HEK293 (cell line): Measurements from ENCODE around the gene B4GALNT3.

Experiments used
- CTCF ChIA-PET: fragments of 350-600 bp; formaldehyde crosslinking; extraction: SDS; loops from one replicate; lab custom pipeline; 2021; ENCODE audit warnings: antibody characterized with exemption; lab: Yijun Ruan, JAX
- POLR2A ChIA-PET: fragments of 300-600 bp; formaldehyde crosslinking; extraction: SDS; loops from one replicate; lab custom pipeline; 2020; ENCODE audit warnings: antibody characterized with exemption, inconsistent platforms; lab: Yijun Ruan, JAX
- H3K27ac ChIP-seq: fragments of 200-500 bp; sonication (Bioruptor generic); 2 replicates; pipeline ENCODE4 v1.5.1; 2014; ENCODE audit warnings: low read depth, low read length, control low read depth, inconsistent platforms; ENCODE audit errors: extremely low read depth
- H3K36me3 ChIP-seq, 2 experiments: fragments of 200-500 bp in 1 of 2; sonication (Bioruptor generic) in 1 of 2; 1 replicate in 1 of 2; 2 replicates in 1 of 2; pipeline ENCODE4 v1.5.1; 2014 to 2017; ENCODE audit warnings: inconsistent platforms in 2 of 2, low read length in 2 of 2; ENCODE audit not compliant: control insufficient read depth in 2 of 2, insufficient read depth in 1 of 2
- H3K4me1 ChIP-seq: fragments of 200-500 bp; sonication (Bioruptor generic); 2 replicates; pipeline ENCODE4 v1.5.1; 2014; ENCODE audit warnings: mild to moderate bottlenecking, low read length, inconsistent platforms; ENCODE audit not compliant: control insufficient read depth, insufficient read depth
- H3K4me3 ChIP-seq: 2 replicates; pipeline ENCODE4 v1.5.1; 2011; ENCODE audit warnings: low read depth, mild to moderate bottlenecking, control low read depth, low read length, moderate library complexity
- H3K9me3 ChIP-seq: fragments of 200-500 bp; sonication (Bioruptor generic); 2 replicates; pipeline ENCODE4 v1.5.1; 2014; ENCODE audit warnings: low read depth, low read length, inconsistent platforms; ENCODE audit not compliant: control insufficient read depth, insufficient read depth
- GLIS2 ChIP-seq: fragments of 450-650 bp; formaldehyde crosslinking; IDR thresholded peaks from 2 replicates; pipeline ENCODE4 v1.5.1; 2016; ENCODE audit warnings: missing biosample characterization, missing genetic modification characterization
- OSR2 ChIP-seq: fragments of 450-650 bp; formaldehyde crosslinking; IDR thresholded peaks from 2 replicates; pipeline ENCODE4 v1.5.1; 2016; ENCODE audit warnings: missing biosample characterization, missing genetic modification characterization
- RBAK ChIP-seq: fragments of 450-650 bp; formaldehyde crosslinking; IDR thresholded peaks from 2 replicates; pipeline ENCODE4 v1.5.1; 2016; ENCODE audit warnings: missing biosample characterization, missing genetic modification characterization
- REST ChIP-seq: fragments of 450-650 bp; formaldehyde crosslinking; IDR thresholded peaks from 2 replicates; pipeline ENCODE4 v1.5.1; 2016; ENCODE audit warnings: missing biosample characterization, missing genetic modification characterization
- SCRT1 ChIP-seq: fragments of 450-650 bp; formaldehyde crosslinking; IDR thresholded peaks from 2 replicates; pipeline ENCODE4 v1.5.1; 2016; ENCODE audit warnings: missing biosample characterization, missing genetic modification characterization, borderline replicate concordance
- ZBTB1 ChIP-seq: fragments of 450-650 bp; formaldehyde crosslinking; IDR thresholded peaks from 2 replicates; pipeline ENCODE4 v1.5.1; 2016; ENCODE audit warnings: missing biosample characterization, missing genetic modification characterization
- ZNF138 ChIP-seq: fragments of 450-650 bp; formaldehyde crosslinking; IDR thresholded peaks from 2 replicates; pipeline ENCODE4 v1.5.1; 2016; ENCODE audit warnings: missing biosample characterization, missing genetic modification characterization, borderline replicate concordance
- ZNF280C ChIP-seq: fragments of 450-650 bp; formaldehyde crosslinking; IDR thresholded peaks from 2 replicates; pipeline ENCODE4 v1.5.1; 2016; ENCODE audit warnings: missing biosample characterization, missing genetic modification characterization
- ZNF335 ChIP-seq: fragments of 450-650 bp; formaldehyde crosslinking; conservative IDR thresholded peaks from 2 replicates; pipeline ENCODE4 v1.5.1; 2016; ENCODE audit warnings: missing biosample characterization, missing genetic modification characterization
- ZNF366 ChIP-seq: fragments of 450-650 bp; formaldehyde crosslinking; conservative IDR thresholded peaks from 2 replicates; pipeline ENCODE4 v1.5.1; 2016; ENCODE audit warnings: missing biosample characterization, missing genetic modification characterization
- ZNF416 ChIP-seq: fragments of 450-650 bp; formaldehyde crosslinking; IDR thresholded peaks from 2 replicates; pipeline ENCODE4 v1.5.1; 2016; ENCODE audit warnings: missing biosample characterization, missing genetic modification characterization
- ZNF423 ChIP-seq: fragments of 450-650 bp; formaldehyde crosslinking; IDR thresholded peaks from 2 replicates; pipeline ENCODE4 v1.5.1; 2016; ENCODE audit warnings: missing biosample characterization, missing genetic modification characterization
- ZNF48 ChIP-seq: fragments of 450-650 bp; formaldehyde crosslinking; IDR thresholded peaks from 2 replicates; pipeline ENCODE4 v1.5.1; 2016; ENCODE audit warnings: missing biosample characterization, missing genetic modification characterization
- ZNF530 ChIP-seq: fragments of 450-650 bp; formaldehyde crosslinking; IDR thresholded peaks from 2 replicates; pipeline ENCODE4 v1.5.1; 2016; ENCODE audit warnings: low read depth, missing biosample characterization, missing genetic modification characterization
- ZNF776 ChIP-seq: fragments of 450-650 bp; formaldehyde crosslinking; IDR thresholded peaks from 2 replicates; pipeline ENCODE4 v1.5.0; 2017; ENCODE audit warnings: missing biosample characterization, missing genetic modification characterization, borderline replicate concordance
- TF ChIP-seq, protein P1 (sequence below): fragments of 450-650 bp; formaldehyde crosslinking; IDR thresholded peaks from 2 replicates; pipeline ENCODE4 v1.5.1; 2016; ENCODE audit warnings: missing biosample characterization, missing genetic modification characterization
- TF ChIP-seq, protein P2 (sequence below): fragments of 450-650 bp; formaldehyde crosslinking; IDR thresholded peaks from 2 replicates; pipeline ENCODE4 v1.5.1; 2016; ENCODE audit warnings: missing biosample characterization, missing genetic modification characterization
- TF ChIP-seq, protein P3 (sequence below): fragments of 450-650 bp; formaldehyde crosslinking; conservative IDR thresholded peaks from 2 replicates; pipeline ENCODE4 v1.5.1; 2016; ENCODE audit warnings: low read depth, missing biosample characterization, missing genetic modification characterization

B4GALNT3 gene

GRCh38 chr12:581321-581720, 121.6 kb downstream of the B4GALNT3 start:
- TF ChIP-seq RBAK (tag by site-specific recombination) (no peak), ZNF416 (no peak), ZNF48 (tag by site-specific recombination) (no peak), SCRT1 (tag by site-specific recombination) (no peak), ZNF366 (tag by site-specific recombination) (no peak), GLIS2 (tag by site-specific recombination) (no peak), ZNF280C (tag by site-specific recombination) (no peak), REST (tag by site-specific recombination) (no peak), ZNF335 (tag by site-specific recombination) (no peak), ZNF530 (tag by site-specific recombination) (no peak)
- TF ChIP-seq, protein P1, sequence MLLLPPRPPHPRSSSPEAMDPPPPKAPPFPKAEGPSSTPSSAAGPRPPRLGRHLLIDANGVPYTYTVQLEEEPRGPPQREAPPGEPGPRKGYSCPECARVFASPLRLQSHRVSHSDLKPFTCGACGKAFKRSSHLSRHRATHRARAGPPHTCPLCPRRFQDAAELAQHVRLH (tag by site-specific recombination) = no peak
- ChIA-PET CTCF (interaction anchor here (0.6 to 1.5 kb wide), 3 partner anchors 169 to 328 kb away, joined by 3 to 7 read pairs (median 4); no protein-coding TSS in a partner anchor), POLR2A (no interaction called here)
- Histone ChIP-seq H3K9me3 (no peaks in the 10 kb centered on the region), H3K36me3 (no peaks in the 10 kb centered on the region), H3K4me1 (no peaks in the 10 kb centered on the region), H3K27ac (no peak overlapping the region), H3K4me3 (no peak overlapping the region)

- CTCF ChIA-PET = interaction anchor here (0.6 to 1.5 kb wide), 4 partner anchors 169 to 327 kb away, joined by 3 to 7 read pairs (median 4); no protein-coding TSS in a partner anchor
- TF ChIP-seq ZBTB1 (tag by site-specific recombination) (no peak), ZNF423 (tag by site-specific recombination) (no peak)
- TF ChIP-seq, all 188 proteins: peak for 0
- POLR2A ChIA-PET = no interaction called here
- Histone ChIP-seq H3K27ac (no peak overlapping the region), H3K4me3 (no peak overlapping the region), H3K4me1 (no peaks in the 10 kb centered on the region), H3K9me3 (no peaks in the 10 kb centered on the region), H3K36me3 (no peaks in the 10 kb centered on the region)
Measured at GRCh38 chr12:581746-582145, 122.0 kb downstream of the B4GALNT3 start.

DNA sequence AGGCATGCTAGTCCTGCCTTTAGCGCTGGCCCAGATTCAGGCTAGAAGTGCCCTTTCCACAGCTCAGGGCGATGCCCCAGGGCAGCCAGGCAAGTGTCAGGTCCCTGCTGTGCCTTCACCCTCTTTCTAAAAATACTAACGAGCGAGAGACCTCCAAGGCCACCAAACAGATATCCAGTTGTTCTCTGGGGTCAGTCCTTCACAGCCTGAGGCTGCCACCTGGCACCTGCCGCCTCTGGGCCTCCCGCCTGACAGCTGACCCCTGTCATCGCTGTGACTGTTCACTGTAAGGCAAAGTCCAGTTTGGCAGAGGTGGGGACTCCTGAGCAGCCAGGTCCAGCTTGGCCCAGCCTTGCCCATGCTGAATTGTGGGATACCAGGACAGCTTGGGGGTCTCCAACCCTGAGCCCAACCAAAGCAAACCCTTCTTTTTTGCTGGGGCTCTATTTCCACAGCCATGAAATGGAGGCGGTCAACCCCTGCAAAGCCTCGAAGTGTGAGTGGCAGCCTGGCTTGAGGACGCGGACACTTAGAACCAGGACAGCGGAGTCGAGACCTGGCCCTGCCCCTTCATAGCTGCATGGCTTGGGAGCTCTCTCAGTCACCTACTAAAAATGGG, 123.6 kb downstream of the B4GALNT3 start:
- no peak overlapping the region for H3K4me3 ChIP-seq
- TF ChIP-seq ZNF776 (tag by site-specific recombination) (no peak), OSR2 (tag by site-specific recombination) (no peak), ZNF138 (tag by site-specific recombination) (no peak)
- TF ChIP-seq, protein P2, sequence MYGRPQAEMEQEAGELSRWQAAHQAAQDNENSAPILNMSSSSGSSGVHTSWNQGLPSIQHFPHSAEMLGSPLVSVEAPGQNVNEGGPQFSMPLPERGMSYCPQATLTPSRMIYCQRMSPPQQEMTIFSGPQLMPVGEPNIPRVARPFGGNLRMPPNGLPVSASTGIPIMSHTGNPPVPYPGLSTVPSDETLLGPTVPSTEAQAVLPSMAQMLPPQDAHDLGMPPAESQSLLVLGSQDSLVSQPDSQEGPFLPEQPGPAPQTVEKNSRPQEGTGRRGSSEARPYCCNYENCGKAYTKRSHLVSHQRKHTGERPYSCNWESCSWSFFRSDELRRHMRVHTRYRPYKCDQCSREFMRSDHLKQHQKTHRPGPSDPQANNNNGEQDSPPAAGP (tag by site-specific recombination) = no peak
- TF ChIP-seq, protein P3, sequence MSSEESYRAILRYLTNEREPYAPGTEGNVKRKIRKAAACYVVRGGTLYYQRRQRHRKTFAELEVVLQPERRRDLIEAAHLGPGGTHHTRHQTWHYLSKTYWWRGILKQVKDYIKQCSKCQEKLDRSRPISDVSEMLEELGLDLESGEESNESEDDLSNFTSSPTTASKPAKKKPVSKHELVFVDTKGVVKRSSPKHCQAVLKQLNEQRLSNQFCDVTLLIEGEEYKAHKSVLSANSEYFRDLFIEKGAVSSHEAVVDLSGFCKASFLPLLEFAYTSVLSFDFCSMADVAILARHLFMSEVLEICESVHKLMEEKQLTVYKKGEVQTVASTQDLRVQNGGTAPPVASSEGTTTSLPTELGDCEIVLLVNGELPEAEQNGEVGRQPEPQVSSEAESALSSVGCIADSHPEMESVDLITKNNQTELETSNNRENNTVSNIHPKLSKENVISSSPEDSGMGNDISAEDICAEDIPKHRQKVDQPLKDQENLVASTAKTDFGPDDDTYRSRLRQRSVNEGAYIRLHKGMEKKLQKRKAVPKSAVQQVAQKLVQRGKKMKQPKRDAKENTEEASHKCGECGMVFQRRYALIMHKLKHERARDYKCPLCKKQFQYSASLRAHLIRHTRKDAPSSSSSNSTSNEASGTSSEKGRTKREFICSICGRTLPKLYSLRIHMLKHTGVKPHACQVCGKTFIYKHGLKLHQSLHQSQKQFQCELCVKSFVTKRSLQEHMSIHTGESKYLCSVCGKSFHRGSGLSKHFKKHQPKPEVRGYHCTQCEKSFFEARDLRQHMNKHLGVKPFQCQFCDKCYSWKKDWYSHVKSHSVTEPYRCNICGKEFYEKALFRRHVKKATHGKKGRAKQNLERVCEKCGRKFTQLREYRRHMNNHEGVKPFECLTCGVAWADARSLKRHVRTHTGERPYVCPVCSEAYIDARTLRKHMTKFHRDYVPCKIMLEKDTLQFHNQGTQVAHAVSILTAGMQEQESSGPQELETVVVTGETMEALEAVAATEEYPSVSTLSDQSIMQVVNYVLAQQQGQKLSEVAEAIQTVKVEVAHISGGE (tag by site-specific recombination) = no peak
- TF ChIP-seq, all 188 proteins: peak for 0
- Histone ChIP-seq H3K27ac (no peak overlapping the region), H3K4me1 (no peaks in the 10 kb centered on the region), H3K36me3 (no peaks in the 10 kb centered on the region), H3K9me3 (no peaks in the 10 kb centered on the region)
- ChIA-PET POLR2A (no interaction called here), CTCF (interaction anchor here (0.7 to 0.9 kb wide), 2 partner anchors 55 to 429 kb away, joined by 3 to 4 read pairs; no protein-coding TSS in a partner anchor)
